Panc1 (cell line): ENCODE measurements around the gene LAIR1. TPM values are rescaled to one million over a fixed set of nuclear protein-coding genes. Genes with fewer than 3 reads are reported as not detected.
"Not testable (repeated sequence)": the region's sequence is repeated elsewhere in the genome, so short reads cannot be mapped to it uniquely, and the experiment has no call there.

Source experiments
- ATAC-seq: fragments of 200-7000 bp; cut with Tn5 transposase; 2 replicates; pipeline ENCODE4 v1.9.1; 2020; ENCODE audit warnings: mild to moderate bottlenecking, moderate library complexity
- BruUV-seq: library from RNA; stranded (reverse); fragments of 400-500 nt; replicated peaks from 2 replicates; lab custom pipeline; 2021; lab: Mats Ljungman, UMichigan
- CTCF ChIA-PET: fragments of 300-600 bp; sonication (Branson Sonifier 250); formaldehyde crosslinking; loops from one replicate; lab custom pipeline; 2022; ENCODE audit warnings: antibody characterized with exemption; lab: Charles Lee
- POLR2A ChIA-PET: fragments of 300-600 bp; sonication (Branson Sonifier 250); formaldehyde crosslinking; loops from one replicate; lab custom pipeline; 2022; ENCODE audit warnings: antibody characterized with exemption; lab: Charles Lee
- DNase-seq: peaks from one replicate; pipeline ENCODE4 v3.0.0-alpha.2; 2010; ENCODE audit warnings: low read depth, low spot score
- H3K27ac ChIP-seq: 2 replicates; pipeline ENCODE4 v1.5.1; 2011; ENCODE audit warnings: mild to moderate bottlenecking, low read length, inconsistent platforms
- H3K27me3 ChIP-seq: fragments of 200-500 bp; sonication (Bioruptor generic); 2 replicates; pipeline ENCODE4 v1.6.0; 2014; ENCODE audit warnings: low read length, inconsistent platforms; ENCODE audit not compliant: control insufficient read depth, insufficient read depth
- H3K36me3 ChIP-seq: fragments of 200-500 bp; sonication (Bioruptor generic); 2 replicates; pipeline ENCODE4 v1.5.1; 2014; ENCODE audit warnings: inconsistent platforms, mild to moderate bottlenecking, low read length, moderate library complexity; ENCODE audit not compliant: control insufficient read depth, insufficient read depth
- H3K4me1 ChIP-seq: 2 replicates; pipeline ENCODE4 v1.5.1; 2011; ENCODE audit warnings: inconsistent platforms, mild to moderate bottlenecking, low read length, moderate library complexity; ENCODE audit not compliant: control insufficient read depth, insufficient read depth
- H3K4me3 ChIP-seq, 2 experiments: 2 replicates each; pipeline ENCODE4 v1.5.1; 2011 to 2012; ENCODE audit warnings: low read depth in 2 of 2, low read length in 2 of 2, mild to moderate bottlenecking in 2 of 2, inconsistent platforms in 1 of 2, moderate library complexity in 1 of 2
- H3K9me3 ChIP-seq: fragments of 200-500 bp; sonication (Bioruptor generic); 2 replicates; pipeline ENCODE4 v1.5.1; 2014; ENCODE audit warnings: low read depth, mild to moderate bottlenecking, inconsistent platforms, low read length, moderate library complexity; ENCODE audit not compliant: control insufficient read depth, insufficient read depth
- POLR2AphosphoS5 ChIP-seq: IDR thresholded peaks from 2 replicates; pipeline ENCODE4 v1.6.1; 2012; ENCODE audit warnings: mild to moderate bottlenecking, low read depth, low read length, moderate library complexity
- SIN3A ChIP-seq: IDR thresholded peaks from 2 replicates; pipeline ENCODE4 v1.6.1; 2012; ENCODE audit warnings: low read depth, mild to moderate bottlenecking, low read length, moderate library complexity, borderline replicate concordance; ENCODE audit not compliant: insufficient read depth
- TCF7L2 ChIP-seq: IDR thresholded peaks from 2 replicates; pipeline ENCODE4 v1.6.1; 2011; ENCODE audit warnings: mild to moderate bottlenecking, low read depth, low read length, inconsistent platforms
- in situ Hi-C: cut with HindIII; loops from 2 replicates; pipeline ENCODE4 v1.10.0; 2016; ENCODE audit warnings: low sequenced_read_pairs, low pct_unique_long_range_greater_than_20kb
- intact Hi-C: fragments of 100-400 bp; cut with micrococcal nuclease; formaldehyde crosslinking; loops from one replicate; pipeline ENCODE4 v1.10.0; 2022; ENCODE audit not compliant: unreplicated experiment
- total RNA-seq: library from RNA; stranded (reverse); gene quantifications from one replicate; pipeline ENCODE4 v1.2.1, GENCODE V29; 2021; ENCODE audit not compliant: unreplicated experiment
- TF ChIP-seq, protein P1 (sequence below): fragments of 450-650 bp; IDR thresholded peaks from 2 replicates; pipeline ENCODE4 v1.5.1; 2017; ENCODE audit warnings: mild to moderate bottlenecking
- TF ChIP-seq, protein P2 (sequence below), 2 experiments: IDR thresholded peaks; 2 replicates each; pipeline ENCODE4 v1.6.1; 2011 to 2012; ENCODE audit warnings: low read depth in 2 of 2, control low read depth in 1 of 2, low read length in 1 of 2, mild to moderate bottlenecking in 1 of 2, moderate library complexity in 1 of 2; ENCODE audit not compliant: insufficient read depth in 1 of 2

LAIR1 gene
- total RNA-seq, 1 experiment from 2014 or later: 0.05 TPM

DNA sequence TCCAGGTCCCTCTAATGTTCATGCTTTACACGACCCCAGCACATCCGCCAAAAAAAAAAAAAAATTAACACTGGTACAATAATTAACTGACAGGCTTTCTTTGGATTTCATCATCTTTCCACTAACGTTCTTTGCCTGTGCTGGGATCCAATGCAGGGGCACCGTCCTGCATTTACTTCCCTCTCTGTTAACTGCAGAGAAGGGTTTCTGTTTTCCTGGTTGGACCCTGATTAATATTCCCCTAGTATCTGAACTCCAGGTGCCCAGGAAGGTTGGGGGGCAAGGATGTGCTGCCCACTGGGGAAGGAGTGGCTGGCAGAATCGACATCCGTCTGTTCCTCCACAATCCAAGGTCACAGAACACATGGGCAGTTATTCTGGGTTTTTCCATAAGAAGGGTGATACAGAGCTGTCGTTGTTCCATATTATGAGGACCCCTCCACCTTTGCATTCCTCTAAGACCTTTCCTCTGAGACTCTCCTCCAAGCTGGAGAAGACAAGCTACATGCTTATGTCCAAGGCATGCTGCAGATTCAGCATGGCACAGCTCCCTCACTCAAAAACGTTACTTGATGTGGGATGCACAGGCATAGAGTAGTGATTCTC lies 4.5 kb upstream of the LAIR1 start:
- TF ChIP-seq SIN3A (no peak), TCF7L2 (no peak), POLR2AphosphoS5 (no peak)
- TF ChIP-seq, protein P1, sequence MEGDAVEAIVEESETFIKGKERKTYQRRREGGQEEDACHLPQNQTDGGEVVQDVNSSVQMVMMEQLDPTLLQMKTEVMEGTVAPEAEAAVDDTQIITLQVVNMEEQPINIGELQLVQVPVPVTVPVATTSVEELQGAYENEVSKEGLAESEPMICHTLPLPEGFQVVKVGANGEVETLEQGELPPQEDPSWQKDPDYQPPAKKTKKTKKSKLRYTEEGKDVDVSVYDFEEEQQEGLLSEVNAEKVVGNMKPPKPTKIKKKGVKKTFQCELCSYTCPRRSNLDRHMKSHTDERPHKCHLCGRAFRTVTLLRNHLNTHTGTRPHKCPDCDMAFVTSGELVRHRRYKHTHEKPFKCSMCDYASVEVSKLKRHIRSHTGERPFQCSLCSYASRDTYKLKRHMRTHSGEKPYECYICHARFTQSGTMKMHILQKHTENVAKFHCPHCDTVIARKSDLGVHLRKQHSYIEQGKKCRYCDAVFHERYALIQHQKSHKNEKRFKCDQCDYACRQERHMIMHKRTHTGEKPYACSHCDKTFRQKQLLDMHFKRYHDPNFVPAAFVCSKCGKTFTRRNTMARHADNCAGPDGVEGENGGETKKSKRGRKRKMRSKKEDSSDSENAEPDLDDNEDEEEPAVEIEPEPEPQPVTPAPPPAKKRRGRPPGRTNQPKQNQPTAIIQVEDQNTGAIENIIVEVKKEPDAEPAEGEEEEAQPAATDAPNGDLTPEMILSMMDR: no peak
- TF ChIP-seq, protein P2, sequence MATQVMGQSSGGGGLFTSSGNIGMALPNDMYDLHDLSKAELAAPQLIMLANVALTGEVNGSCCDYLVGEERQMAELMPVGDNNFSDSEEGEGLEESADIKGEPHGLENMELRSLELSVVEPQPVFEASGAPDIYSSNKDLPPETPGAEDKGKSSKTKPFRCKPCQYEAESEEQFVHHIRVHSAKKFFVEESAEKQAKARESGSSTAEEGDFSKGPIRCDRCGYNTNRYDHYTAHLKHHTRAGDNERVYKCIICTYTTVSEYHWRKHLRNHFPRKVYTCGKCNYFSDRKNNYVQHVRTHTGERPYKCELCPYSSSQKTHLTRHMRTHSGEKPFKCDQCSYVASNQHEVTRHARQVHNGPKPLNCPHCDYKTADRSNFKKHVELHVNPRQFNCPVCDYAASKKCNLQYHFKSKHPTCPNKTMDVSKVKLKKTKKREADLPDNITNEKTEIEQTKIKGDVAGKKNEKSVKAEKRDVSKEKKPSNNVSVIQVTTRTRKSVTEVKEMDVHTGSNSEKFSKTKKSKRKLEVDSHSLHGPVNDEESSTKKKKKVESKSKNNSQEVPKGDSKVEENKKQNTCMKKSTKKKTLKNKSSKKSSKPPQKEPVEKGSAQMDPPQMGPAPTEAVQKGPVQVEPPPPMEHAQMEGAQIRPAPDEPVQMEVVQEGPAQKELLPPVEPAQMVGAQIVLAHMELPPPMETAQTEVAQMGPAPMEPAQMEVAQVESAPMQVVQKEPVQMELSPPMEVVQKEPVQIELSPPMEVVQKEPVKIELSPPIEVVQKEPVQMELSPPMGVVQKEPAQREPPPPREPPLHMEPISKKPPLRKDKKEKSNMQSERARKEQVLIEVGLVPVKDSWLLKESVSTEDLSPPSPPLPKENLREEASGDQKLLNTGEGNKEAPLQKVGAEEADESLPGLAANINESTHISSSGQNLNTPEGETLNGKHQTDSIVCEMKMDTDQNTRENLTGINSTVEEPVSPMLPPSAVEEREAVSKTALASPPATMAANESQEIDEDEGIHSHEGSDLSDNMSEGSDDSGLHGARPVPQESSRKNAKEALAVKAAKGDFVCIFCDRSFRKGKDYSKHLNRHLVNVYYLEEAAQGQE (IDR thresholded peaks at IDR 0.05; ENCODE audit: insufficient read depth in 1 of 2, low read depth in 2 of 2, low read length in 1 of 2): no peak
- in situ Hi-C loops: no loop called here
- BruUV-seq: no TSS peak

GRCh38 chr19:54366811-54367210 lies 2.1 kb upstream of the LAIR1 start:
- intact Hi-C loops (no loop called here), in situ Hi-C loops (no loop called here)
- no peak for TF ChIP-seq SIN3A
- no peak for TF ChIP-seq POLR2AphosphoS5
- no peak for TF ChIP-seq TCF7L2
- TF ChIP-seq, protein P1: no peak
- TF ChIP-seq, protein P2 (IDR thresholded peaks at IDR 0.05; ENCODE audit: insufficient read depth in 1 of 2, low read depth in 2 of 2, low read length in 1 of 2): no peak
- no peaks in the 10 kb centered on the region for H3K36me3 ChIP-seq
- no peak overlapping the region for H3K4me3 ChIP-seq
- no TSS peak for BruUV-seq
- ATAC-seq: no peak
- H3K27ac ChIP-seq: no peak overlapping the region
- H3K4me1 ChIP-seq: no peaks in the 10 kb centered on the region
- DNase-seq: no peak
- ChIA-PET POLR2A (no interaction called here), CTCF (no interaction called here)
- H3K27me3 ChIP-seq: no peaks in the 10 kb centered on the region
- no peaks in the 10 kb centered on the region for H3K9me3 ChIP-seq

More for the DNA sequence above, 4.5 kb upstream of the LAIR1 start:
- ATAC-seq (no peak), DNase-seq (no peak)
- Histone ChIP-seq H3K4me1 (no peaks in the 10 kb centered on the region), H3K36me3 (no peaks in the 10 kb centered on the region), H3K27ac (no peak overlapping the region; the same call in 1 of the 2 replicates), H3K9me3 (no peaks in the 10 kb centered on the region), H3K27me3 (no peaks in the 10 kb centered on the region), H3K4me3 (no peak overlapping the region)
- intact Hi-C loops: no loop called here
- ChIA-PET POLR2A (no interaction called here), CTCF (interaction anchor here (0.5 kb wide), 1 partner anchor 69 kb away, joined by 13 read pairs; no protein-coding TSS in a partner anchor)

GRCh38 chr19:54365798-54366197 lies 1.1 kb upstream of the LAIR1 start:
- not testable (repeated sequence) for ATAC-seq, DNase-seq, H3K27me3 ChIP-seq

More at GRCh38 chr19:54365798-54366197, 1.1 kb upstream of the LAIR1 start:
- POLR2A ChIA-PET, in situ Hi-C loops, BruUV-seq, H3K27ac ChIP-seq, intact Hi-C loops, H3K4me3 ChIP-seq, H3K36me3 ChIP-seq, H3K9me3 ChIP-seq, H3K4me1 ChIP-seq: not testable (repeated sequence)
- CTCF ChIA-PET: interaction anchor here (0.6 kb wide), 1 partner anchor 21 kb away, joined by 4 read pairs; no protein-coding TSS in a partner anchor
